Measurements from ENCODE around the gene CFAP410. TPM values are rescaled to one million over a fixed set of nuclear protein-coding genes. Genes with fewer than 3 reads are reported as not detected.

The CFAP410 gene
- polyA plus RNA-seq, 1 of the 3 experiments (the other 2 are of a cell fraction), result 18.0 TPM

GRCh38 chr21:44289381-44290010 is 49.7 kb downstream of the CFAP410 start:
- Histone ChIP-seq H3K27me3 (ENCODE audit: insufficient read depth) (no peaks in the 10 kb centered on the region), H3K4me3 (ENCODE audit: low read depth in 2 of 2, low read length in 1 of 2) (no peak overlapping the region), H3K4me1 (ENCODE audit: control insufficient read depth in 1 of 2, insufficient read depth in 2 of 2, low read depth in 1 of 2, low read length in 1 of 2) (no peaks in the 10 kb centered on the region), H3F3A (replicated peaks; ENCODE audit: insufficient read depth) (no peaks in the 10 kb centered on the region), H3K9me2 (no peaks in the 10 kb centered on the region), H3K36me3 (replicated peaks in 1 of 2; ENCODE audit: control insufficient read depth in 1 of 2, insufficient read depth in 2 of 2, low read length in 1 of 2) (no peaks in the 10 kb centered on the region), H4K20me1 (ENCODE audit: insufficient read depth) (no peaks in the 10 kb centered on the region), H2AFZ (ENCODE audit: low read depth) (no peak overlapping the region), H3K9ac (no peak overlapping the region), H3K79me2 (ENCODE audit: insufficient read depth) (no peaks in the 10 kb centered on the region), H3K9me3 (no peaks in the 10 kb centered on the region), H3K27ac (ENCODE audit: low read depth in 2 of 2, low read length in 1 of 2) (no peak overlapping the region), H3K4me2 (no peak overlapping the region)
- ChIA-PET POLR2A (no interaction called here), CTCF (interaction anchor here (3.2 kb wide), 1 partner anchor 9 kb away, joined by 21 read pairs; no protein-coding TSS in a partner anchor)
- WGBS (ENCODE audit: low lambda C conversion rate), result 53% methylated on average over 10 of the region's 24 CpGs
- DNase-seq, result no peak
- TF ChIP-seq CHD2 (IDR thresholded peaks at IDR 0.05; ENCODE audit: low read length, partially characterized antibody), result no peak
- TF ChIP-seq NFIC (IDR thresholded peaks at IDR 0.05; ENCODE audit: borderline replicate concordance), result no peak
- TF ChIP-seq YY1 (IDR thresholded peaks at IDR 0.05; ENCODE audit: low read depth), result no peak
- TF ChIP-seq REST (IDR thresholded peaks at IDR 0.05; ENCODE audit: low read depth, low read length), result no peak
- TF ChIP-seq ELF1 (IDR thresholded peaks at IDR 0.05), result no peak
- no peak for TF ChIP-seq RXRA (IDR thresholded peaks at IDR 0.05; ENCODE audit: borderline replicate concordance, low read depth)
- no peak for TF ChIP-seq JUND (IDR thresholded peaks at IDR 0.05)
- TF ChIP-seq TCF12 (IDR thresholded peaks at IDR 0.05), result no peak
- TF ChIP-seq, protein P1, sequence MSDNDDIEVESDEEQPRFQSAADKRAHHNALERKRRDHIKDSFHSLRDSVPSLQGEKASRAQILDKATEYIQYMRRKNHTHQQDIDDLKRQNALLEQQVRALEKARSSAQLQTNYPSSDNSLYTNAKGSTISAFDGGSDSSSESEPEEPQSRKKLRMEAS (IDR thresholded peaks at IDR 0.05; ENCODE audit: low read depth), result no peak
- no peak for TF ChIP-seq TAF1 (IDR thresholded peaks at IDR 0.05; ENCODE audit: borderline replicate concordance, low read depth, low read length)
- no peak for TF ChIP-seq SMC3 (IDR thresholded peaks at IDR 0.05; ENCODE audit: low read depth, low read length)
- no peak for TF ChIP-seq MEF2A (IDR thresholded peaks at IDR 0.05; ENCODE audit: borderline replicate concordance, low read depth)
- TF ChIP-seq, protein P2, sequence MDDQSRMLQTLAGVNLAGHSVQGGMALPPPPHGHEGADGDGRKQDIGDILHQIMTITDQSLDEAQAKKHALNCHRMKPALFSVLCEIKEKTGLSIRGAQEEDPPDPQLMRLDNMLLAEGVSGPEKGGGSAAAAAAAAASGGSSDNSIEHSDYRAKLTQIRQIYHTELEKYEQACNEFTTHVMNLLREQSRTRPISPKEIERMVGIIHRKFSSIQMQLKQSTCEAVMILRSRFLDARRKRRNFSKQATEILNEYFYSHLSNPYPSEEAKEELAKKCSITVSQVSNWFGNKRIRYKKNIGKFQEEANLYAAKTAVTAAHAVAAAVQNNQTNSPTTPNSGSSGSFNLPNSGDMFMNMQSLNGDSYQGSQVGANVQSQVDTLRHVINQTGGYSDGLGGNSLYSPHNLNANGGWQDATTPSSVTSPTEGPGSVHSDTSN (IDR thresholded peaks at IDR 0.05), result no peak
